GM12872 (cell line): ENCODE data around the gene MTG2.

Source experiments
- TF ChIP-seq, protein P1 (sequence below): IDR thresholded peaks from 3 replicates; pipeline ENCODE4 v1.5.1; 2011; ENCODE audit warnings: low read depth, mild to moderate bottlenecking, low read length, moderate library complexity; ENCODE audit not compliant: insufficient read depth

MTG2 gene

DNA sequence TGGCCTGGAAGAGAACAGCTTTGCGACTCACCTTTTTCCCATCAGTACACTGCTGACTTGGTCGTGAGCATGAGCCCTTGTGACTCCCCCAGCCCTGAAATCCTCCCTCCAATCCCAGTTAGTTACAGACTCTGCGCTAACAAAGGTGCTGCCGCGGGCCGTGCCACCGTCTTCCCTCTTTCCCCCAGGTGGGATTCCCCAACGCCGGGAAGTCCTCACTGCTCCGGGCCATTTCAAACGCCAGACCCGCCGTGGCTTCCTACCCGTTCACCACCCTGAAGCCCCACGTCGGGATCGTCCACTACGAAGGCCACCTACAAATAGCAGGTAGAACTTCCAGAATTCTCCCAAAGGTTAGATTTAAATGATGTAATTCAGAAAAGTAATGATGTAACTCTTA, 16.1 kb downstream of the MTG2 start:
- TF ChIP-seq, protein P1, sequence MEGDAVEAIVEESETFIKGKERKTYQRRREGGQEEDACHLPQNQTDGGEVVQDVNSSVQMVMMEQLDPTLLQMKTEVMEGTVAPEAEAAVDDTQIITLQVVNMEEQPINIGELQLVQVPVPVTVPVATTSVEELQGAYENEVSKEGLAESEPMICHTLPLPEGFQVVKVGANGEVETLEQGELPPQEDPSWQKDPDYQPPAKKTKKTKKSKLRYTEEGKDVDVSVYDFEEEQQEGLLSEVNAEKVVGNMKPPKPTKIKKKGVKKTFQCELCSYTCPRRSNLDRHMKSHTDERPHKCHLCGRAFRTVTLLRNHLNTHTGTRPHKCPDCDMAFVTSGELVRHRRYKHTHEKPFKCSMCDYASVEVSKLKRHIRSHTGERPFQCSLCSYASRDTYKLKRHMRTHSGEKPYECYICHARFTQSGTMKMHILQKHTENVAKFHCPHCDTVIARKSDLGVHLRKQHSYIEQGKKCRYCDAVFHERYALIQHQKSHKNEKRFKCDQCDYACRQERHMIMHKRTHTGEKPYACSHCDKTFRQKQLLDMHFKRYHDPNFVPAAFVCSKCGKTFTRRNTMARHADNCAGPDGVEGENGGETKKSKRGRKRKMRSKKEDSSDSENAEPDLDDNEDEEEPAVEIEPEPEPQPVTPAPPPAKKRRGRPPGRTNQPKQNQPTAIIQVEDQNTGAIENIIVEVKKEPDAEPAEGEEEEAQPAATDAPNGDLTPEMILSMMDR, result no peak

DNA sequence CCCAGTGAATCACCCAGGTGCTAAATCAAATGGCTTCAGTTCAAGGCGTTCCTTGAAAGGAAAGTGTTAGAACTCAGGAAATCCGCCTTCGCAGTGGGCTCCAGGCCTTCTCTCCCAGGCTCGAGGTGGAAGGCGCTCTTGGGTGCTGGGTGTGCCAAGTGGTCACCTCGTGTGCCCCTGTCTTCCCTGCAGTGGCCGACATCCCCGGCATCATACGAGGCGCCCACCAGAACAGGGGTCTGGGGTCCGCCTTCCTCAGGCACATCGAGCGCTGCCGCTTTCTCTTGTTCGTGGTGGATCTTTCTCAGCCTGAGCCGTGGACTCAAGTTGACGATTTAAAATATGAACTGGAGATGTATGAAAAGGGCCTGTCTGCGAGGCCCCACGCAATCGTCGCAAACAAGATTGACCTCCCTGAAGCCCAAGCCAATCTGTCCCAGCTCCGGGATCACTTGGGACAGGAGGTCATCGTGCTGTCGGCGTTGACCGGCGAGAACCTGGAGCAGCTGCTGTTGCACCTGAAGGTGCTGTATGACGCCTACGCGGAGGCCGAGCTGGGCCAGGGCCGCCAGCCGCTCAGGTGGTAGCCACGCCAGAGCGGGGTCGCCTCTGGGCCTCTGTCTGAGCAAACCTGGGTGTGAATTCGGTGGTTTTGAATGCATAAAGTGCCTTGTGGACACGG, 17.8 kb downstream of the MTG2 start:
- TF ChIP-seq, protein P1, result no peak

GRCh38 chr20:62201173-62202082, 18.6 kb downstream of the MTG2 start:
- TF ChIP-seq, protein P1, result no peak

GRCh38 chr20:62202083-62202395, 19.2 kb downstream of the MTG2 start:
- TF ChIP-seq, protein P1, result no peak

DNA sequence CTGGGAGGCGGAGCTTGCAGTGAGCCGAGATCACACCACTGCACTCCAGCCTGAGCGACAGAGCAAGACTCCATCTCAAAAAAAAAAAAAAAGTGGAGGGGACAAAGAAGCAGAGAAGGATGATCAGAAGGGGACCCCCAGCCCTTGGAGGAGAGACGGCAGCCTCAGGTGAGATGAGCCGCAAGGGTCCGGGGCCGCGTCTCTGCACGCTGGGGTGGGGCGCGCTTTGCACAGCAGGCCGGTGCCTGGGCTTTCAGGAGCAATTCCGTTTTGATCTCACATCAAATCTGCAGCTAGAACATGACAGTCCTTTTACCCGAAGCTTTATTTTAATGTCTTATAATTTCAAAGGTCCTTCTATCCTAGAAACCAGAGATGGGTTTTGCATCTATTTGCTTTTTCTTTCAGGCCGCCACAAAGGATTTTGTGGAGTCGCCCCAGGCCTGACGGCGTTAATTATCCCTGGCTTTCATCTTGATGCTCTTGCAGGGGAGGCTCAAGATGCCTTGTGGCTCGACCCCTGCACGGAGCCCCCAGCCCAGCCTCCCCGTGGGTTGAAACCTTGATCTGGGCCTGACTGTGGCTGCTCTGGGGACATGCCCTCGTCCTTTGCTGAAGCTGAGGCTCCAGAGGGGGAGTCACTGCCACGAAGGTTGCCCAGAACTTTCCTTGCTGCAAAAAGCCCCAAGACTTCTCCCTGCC, 20.0 kb downstream of the MTG2 start:
- TF ChIP-seq, protein P1, result no peak

GRCh38 chr20:62203378-62204030, 20.7 kb downstream of the MTG2 start:
- TF ChIP-seq, protein P1, result no peak

- TF ChIP-seq, protein P1, result no peak
Observed at GRCh38 chr20:62205618-62206387, 23.0 kb downstream of the MTG2 start.
